ENCODE measurements around the gene PACSIN3. TPM values are rescaled to one million over a fixed set of nuclear protein-coding genes. Genes with fewer than 3 reads are reported as not detected.
A peak's percentile ranks its signal among the peaks of the same experiment; 100 is the strongest.

Gene PACSIN3
- total and polyA plus RNA-seq, 2 of the 13 experiments (the other 11 are each of a cell fraction or from before 2014, with no cell fraction given) = 47.9 to 93.3 TPM

GRCh38 chr11:47186076-47186699, at the start of gene PACSIN3 (continued):
- no peak for TF ChIP-seq ZNF326 (CRISPR knock-in tag; IDR thresholded peaks at IDR 0.05; ENCODE audit: borderline replicate concordance)
- TF ChIP-seq, protein P1, sequence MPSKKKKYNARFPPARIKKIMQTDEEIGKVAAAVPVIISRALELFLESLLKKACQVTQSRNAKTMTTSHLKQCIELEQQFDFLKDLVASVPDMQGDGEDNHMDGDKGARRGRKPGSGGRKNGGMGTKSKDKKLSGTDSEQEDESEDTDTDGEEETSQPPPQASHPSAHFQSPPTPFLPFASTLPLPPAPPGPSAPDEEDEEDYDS (CRISPR knock-in tag; IDR thresholded peaks at IDR 0.05) = no peak
- peak; percentile 64 for TF ChIP-seq PHF8 (CRISPR knock-in tag; IDR thresholded peaks at IDR 0.05)
- TF ChIP-seq CENPT (CRISPR knock-in tag; IDR thresholded peaks at IDR 0.05; ENCODE audit: low read depth) = no peak
- no peak; the same call in 1 of the 2 replicates for TF ChIP-seq ZNF558 (CRISPR knock-in tag; IDR thresholded peaks at IDR 0.05; ENCODE audit: borderline replicate concordance)
- peak; percentile 94 for TF ChIP-seq AGO2 (optimal IDR thresholded peaks at IDR 0.05; ENCODE audit: low read depth, low read length)
- no peak for TF ChIP-seq POGZ (CRISPR knock-in tag; IDR thresholded peaks at IDR 0.05)
- no peak; the same call in 1 of the 2 replicates for TF ChIP-seq PAX8 (CRISPR knock-in tag; IDR thresholded peaks at IDR 0.05; ENCODE audit: borderline replicate concordance)
- peak; percentile 94 for TF ChIP-seq RBFOX2 (IDR thresholded peaks at IDR 0.05; ENCODE audit: low read depth, low read length)
- TF ChIP-seq JUN (CRISPR knock-in tag; IDR thresholded peaks at IDR 0.05) = no peak
- TF ChIP-seq, protein P2, sequence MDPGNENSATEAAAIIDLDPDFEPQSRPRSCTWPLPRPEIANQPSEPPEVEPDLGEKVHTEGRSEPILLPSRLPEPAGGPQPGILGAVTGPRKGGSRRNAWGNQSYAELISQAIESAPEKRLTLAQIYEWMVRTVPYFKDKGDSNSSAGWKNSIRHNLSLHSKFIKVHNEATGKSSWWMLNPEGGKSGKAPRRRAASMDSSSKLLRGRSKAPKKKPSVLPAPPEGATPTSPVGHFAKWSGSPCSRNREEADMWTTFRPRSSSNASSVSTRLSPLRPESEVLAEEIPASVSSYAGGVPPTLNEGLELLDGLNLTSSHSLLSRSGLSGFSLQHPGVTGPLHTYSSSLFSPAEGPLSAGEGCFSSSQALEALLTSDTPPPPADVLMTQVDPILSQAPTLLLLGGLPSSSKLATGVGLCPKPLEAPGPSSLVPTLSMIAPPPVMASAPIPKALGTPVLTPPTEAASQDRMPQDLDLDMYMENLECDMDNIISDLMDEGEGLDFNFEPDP (CRISPR knock-in tag; conservative IDR thresholded peaks at IDR 0.05) = no peak
- TF ChIP-seq RERE (CRISPR knock-in tag; IDR thresholded peaks at IDR 0.05; ENCODE audit: low read depth) = no peak
- TF ChIP-seq ZNF136 (CRISPR knock-in tag; IDR thresholded peaks at IDR 0.05; ENCODE audit: low read depth) = no peak
- no peak for TF ChIP-seq FOXK2 (IDR thresholded peaks at IDR 0.05)
- TF ChIP-seq PITX1 (CRISPR knock-in tag; IDR thresholded peaks at IDR 0.05) = no peak
- TF ChIP-seq, protein P3, sequence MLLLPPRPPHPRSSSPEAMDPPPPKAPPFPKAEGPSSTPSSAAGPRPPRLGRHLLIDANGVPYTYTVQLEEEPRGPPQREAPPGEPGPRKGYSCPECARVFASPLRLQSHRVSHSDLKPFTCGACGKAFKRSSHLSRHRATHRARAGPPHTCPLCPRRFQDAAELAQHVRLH (CRISPR knock-in tag; IDR thresholded peaks at IDR 0.05; ENCODE audit: borderline replicate concordance, low read depth) = no peak; the same call in 1 of the 2 replicates
- no peak for TF ChIP-seq CCDC6 (CRISPR knock-in tag; IDR thresholded peaks at IDR 0.05)
- TF ChIP-seq LBX2 (CRISPR knock-in tag; IDR thresholded peaks at IDR 0.05; ENCODE audit: borderline replicate concordance) = no peak; the same call in 1 of the 2 replicates
